NCI-H774 (cell line): ENCODE data around the gene OR6T1.

Experiments used
- DNase-seq: peaks from one replicate; lab custom pipeline; 2025; lab: John Stamatoyannopoulos, UW

OR6T1 gene

DNA sequence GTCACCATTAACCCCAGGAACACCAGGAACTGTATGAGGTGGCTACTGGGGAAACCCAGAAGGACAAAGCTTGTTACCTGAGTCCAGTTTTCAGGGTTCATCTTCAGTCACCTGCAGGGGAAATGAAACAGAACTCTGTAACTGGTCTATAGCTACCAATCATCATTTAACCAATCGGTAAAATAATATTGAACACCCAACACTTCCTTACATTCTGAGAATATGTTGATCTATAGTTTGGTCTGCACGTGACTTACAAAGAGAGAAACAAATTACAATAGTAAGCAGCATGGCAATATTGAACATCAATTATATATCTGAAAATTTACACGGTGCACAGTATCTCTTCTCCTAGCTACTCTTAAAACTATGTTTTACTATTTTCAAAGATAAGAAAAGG, at the start of gene OR6T1:
Gene OR6T1 (minus strand): TSS at position 101 of the 400 bp plus-strand sequence. CDS start 0 bp downstream, at position 101.
- DNase-seq: no peak

DNA sequence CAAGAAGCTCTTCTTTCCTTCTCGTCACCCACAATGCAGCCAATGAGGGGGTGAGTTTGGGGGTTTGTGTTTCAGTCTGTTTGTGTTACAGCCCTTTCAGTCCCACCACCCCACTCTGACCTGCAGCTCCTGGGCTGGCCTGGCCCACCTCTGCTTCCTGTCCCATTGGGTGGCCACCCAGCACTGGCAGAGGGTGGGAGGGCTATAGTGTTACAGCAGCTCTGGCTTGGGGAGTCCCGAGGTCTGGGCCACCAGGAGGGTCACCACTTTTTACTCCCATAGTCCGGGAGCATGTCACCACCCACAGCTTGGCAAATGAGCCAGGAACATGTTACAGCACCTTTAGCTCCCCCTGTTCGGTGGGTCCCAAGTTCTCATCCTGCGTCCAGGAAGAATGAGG, 35.7 kb upstream of the OR6T1 start:
- no peak for DNase-seq

DNA sequence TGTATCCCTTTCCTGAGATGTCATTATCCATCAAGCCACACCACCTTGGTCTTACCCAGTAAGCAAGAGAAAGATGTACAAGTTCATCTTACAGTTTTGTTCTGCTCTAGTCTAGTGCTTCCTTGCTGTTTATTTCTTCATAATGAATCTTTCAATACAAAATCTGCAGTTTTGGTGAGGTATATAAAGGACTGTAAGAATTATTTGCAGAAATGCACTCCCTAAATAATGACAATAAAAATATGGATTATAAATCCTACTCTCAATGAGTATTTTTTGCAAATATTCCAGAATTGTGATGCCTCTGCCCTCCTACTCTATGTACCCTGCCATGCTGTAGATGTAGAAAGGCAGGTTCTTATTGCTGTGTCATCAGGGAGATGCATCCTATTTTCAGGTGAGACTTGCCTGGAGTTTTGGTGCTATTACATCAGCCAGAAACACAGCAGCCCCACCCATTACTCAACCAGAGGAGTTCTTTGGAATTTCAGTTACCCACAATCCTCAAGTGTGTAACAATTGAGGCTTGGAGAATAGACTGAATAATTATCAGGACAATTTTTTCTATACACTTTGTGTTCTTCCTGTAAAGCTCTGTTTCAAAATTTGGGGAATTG, 34.2 kb upstream of the OR6T1 start, which contains the start of gene OR10S1:
Gene OR10S1 (minus strand): TSS at position 51 of the 617 bp plus-strand sequence. CDS start 117 bp downstream, outside the sequence.
- no peak for DNase-seq

DNA sequence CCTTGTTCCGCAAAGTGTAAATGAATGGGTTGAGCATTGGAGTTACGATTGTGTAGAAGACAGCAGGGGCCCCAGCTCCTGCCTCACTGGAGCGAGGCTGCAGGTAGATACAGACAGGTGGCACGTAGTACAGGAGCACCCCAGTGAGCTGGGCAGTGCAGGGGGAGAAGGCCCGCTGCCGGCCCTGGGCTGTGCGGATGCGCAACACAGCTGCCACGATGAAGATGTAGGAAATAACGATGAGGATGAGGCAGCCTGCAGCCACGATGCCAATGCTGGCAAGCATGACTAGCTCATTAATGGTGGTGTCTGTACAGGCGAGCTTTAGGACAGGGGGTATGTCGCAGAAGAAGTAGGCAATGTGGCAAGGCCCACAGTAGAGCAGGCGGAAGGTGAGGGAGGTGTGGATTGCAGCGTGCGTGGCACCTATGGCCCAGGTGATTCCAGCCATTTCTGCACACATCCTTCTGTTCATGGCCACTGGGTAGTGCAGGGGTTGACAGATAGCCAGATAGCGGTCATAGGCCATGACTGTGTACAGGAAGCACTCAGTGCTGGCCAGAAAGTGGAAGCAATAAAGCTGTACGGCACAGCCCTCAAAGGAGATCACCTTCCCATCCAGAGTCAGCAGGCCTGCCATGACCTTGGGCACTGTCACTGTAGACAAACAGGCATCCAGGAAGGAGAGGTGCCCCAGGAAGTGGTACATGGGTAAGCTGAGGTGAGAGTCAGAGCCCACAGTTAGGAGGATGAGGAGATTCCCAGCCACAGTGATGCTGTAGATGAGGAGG, 33.3 kb upstream of the OR6T1 start:
- DNase-seq: no peak

DNA sequence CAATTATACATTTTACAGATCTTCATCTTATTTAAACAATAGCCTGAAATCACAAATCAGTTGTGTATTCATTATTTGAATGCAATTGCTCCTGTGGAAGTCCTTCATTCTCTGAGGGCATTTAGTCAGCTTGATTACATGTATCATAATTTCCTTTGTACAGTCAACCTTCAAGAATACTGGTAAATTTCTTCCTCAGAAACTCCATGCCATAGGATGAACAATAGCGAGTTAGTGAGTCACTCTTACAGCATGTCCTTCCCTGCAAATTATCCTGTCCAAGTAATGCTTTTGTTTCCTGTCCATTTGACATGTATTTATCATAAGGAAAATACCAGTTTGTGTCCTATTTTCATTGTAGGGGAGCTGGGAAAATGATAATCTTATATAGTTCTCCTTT, 30.2 kb upstream of the OR6T1 start:
- DNase-seq: no peak

DNA sequence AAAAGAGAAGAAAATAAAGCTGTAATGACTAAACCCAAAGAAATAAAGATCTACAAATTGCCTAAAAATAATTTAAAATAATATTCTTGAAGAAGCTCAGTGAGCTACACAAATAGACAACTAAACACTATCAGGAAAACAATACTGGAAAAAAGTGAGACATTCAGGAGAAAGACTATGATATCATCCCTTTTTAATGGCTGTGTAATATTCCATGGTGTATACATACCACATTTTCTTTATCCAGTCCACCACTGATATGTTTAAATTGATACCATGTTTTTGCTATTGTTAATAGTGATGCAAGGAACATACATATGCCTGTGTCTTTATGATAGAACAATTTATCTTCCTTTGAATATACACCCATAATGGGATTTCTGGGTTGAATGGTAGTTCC, 13.1 kb upstream of the OR6T1 start:
- no peak for DNase-seq

- DNase-seq: no peak
These were observed 1.5 kb upstream of the OR6T1 start for GRCh38 chr11:123945132-123945531.

- no peak for DNase-seq
These were observed 1.2 kb downstream of the OR6T1 start for GRCh38 chr11:123942413-123942812.

DNA sequence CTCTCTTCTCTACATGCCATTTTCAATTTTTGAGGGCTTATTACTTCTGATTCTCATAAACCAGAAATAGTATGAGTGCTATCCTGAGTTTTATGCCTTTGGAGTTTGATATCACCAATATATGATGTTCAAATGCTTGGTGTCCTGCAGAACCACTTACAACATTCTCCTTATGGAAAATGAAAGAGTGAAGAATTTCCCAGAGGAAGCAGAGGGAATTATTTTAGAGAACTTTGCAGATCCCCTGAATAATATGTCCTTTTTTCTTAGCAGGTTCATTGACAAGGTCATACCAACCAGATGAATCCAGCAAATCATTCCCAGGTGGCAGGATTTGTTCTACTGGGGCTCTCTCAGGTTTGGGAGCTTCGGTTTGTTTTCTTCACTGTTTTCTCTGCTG, 4.3 kb downstream of the OR6T1 start, which contains the start of gene OR4D5:
Gene OR4D5 (plus strand): TSS at position 301 of the 400 bp plus-strand sequence. CDS start 0 bp downstream, at position 301.
- DNase-seq: no peak

GRCh38 chr11:123924027-123924426, 19.6 kb downstream of the OR6T1 start:
- no peak for DNase-seq

- no peak for DNase-seq
These were observed 22.7 kb downstream of the OR6T1 start for GRCh38 chr11:123920943-123921342.

DNA sequence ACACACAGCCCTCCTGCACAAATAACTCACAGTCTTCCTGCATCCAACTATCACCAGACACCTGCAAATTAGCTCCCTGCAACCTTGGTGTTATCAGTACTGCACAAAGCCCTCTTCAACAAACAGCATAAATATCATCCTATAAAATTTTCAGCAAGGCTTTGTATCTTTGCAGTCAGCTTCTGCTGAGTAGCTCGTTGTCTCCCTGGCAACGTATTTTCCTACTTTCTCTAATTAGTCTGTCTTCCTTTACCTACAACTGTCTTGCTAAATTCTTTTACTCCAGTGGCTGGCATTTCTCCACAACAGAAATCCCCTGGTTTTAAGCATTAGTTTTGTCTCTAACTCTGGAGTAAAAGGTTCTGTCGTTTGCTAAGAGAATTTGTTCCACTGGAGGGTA, 37.8 kb downstream of the OR6T1 start:
- DNase-seq: no peak

GRCh38 chr11:123904932-123905331, 38.7 kb downstream of the OR6T1 start:
- DNase-seq: no peak

- DNase-seq: no peak
These were observed 39.7 kb downstream of the OR6T1 start for GRCh38 chr11:123903932-123904331.

DNA sequence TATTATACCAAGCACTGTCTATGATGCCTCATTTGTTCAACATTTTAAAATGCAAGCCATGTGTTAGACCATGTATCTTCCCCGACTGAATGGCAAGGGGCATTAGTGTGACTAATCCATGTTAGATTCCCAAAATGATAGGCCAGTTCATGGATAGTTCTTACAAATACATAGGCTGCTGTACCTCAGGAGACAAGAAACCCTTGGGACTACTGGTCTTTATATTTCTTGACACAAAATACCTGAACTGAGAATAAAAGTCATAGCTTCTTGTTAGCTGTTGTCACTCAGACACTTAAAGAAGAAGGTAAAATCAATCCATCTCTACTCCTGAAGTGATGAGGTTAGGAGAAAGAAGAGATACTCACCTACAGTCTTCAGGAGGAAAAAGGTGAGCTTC, 41.8 kb downstream of the OR6T1 start, which contains the start of gene OR8D4:
Gene OR8D4 (plus strand): TSS at position 301 of the 400 bp plus-strand sequence. CDS start 4,265 bp downstream, outside the sequence.
- no peak for DNase-seq

DNA sequence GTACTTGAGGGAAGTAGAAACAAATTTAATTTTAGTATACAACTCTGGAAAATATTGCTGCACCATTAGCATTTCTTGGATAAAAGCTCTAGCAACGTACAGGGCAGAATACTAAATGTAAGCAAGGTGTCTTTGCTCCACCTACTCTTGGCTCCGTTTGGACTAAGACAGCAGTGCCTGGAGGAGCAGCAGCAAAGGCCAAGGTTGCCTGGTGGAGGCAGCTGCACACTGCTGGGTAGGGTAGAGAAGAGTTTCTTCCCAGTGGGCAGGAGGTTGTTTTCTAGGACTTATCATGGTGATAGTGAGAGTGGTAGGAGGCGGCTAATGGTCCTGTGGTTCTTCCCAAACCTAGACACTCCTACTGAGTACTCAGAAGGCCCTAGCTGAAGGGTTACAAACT, 43.8 kb downstream of the OR6T1 start:
- DNase-seq: no peak
